ENCODE measurements around the gene R3HCC1L.
"Not testable (repeated sequence)": the region's sequence is repeated elsewhere in the genome, so short reads cannot be mapped to it uniquely, and the experiment has no call there.

The R3HCC1L gene

GRCh38 chr10:98182351-98182915, 48.0 kb downstream of the R3HCC1L start:
- DNase-seq: not testable (repeated sequence)

DNA sequence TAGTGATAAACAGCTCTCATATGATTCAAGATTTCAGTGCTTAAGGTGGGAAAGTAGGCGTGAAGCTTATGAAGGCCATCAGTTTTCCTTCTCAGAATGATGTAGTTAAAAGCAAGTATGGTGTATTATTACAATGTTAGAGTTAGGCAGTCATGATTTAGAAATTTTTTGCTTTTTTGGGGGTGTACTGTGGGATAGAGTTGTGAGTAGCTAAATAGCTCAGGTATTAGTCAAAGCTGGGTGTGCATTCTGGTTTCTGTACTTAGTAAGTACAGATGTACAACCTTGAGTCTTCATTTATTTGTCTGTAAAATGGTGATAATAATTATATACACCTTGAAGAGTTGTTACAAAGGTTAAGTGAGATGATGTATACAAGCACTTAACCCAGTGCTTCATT, 52.2 kb downstream of the R3HCC1L start:
- no peak for DNase-seq

DNA sequence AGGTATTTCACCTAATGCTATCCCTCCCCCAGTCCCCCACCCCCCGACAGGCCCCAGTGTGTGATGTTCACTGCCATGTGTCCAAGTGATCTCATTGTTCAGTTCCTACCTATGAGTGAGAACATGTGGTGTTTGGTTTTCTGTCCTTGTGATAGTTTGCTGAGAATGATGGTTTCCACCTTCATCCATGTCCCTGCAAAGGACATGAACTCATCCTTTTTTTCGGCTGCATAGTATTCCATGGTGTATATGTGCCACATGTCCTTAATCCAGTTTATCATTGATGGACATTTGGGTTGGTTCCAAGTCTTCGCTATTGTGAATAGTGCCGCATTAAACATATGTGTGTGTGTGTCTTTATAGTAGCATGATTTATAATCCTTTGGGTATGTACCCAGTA, 56.3 kb downstream of the R3HCC1L start:
- DNase-seq: not testable (repeated sequence)

- DNase-seq: no peak
Measured at GRCh38 chr10:98193037-98193436, 58.6 kb downstream of the R3HCC1L start.

GRCh38 chr10:98194633-98195032, 60.2 kb downstream of the R3HCC1L start:
- no peak for DNase-seq

GRCh38 chr10:98195120-98195519, 60.7 kb downstream of the R3HCC1L start:
- DNase-seq: no peak

- no peak for DNase-seq
Measured at GRCh38 chr10:98196985-98197384, 62.5 kb downstream of the R3HCC1L start.

- DNase-seq: no peak
Measured at GRCh38 chr10:98201760-98202159, 67.3 kb downstream of the R3HCC1L start.

GRCh38 chr10:98202378-98202777, 67.9 kb downstream of the R3HCC1L start:
- DNase-seq: no peak

- no peak for DNase-seq
Measured at GRCh38 chr10:98205351-98205750, 70.9 kb downstream of the R3HCC1L start.

DNA sequence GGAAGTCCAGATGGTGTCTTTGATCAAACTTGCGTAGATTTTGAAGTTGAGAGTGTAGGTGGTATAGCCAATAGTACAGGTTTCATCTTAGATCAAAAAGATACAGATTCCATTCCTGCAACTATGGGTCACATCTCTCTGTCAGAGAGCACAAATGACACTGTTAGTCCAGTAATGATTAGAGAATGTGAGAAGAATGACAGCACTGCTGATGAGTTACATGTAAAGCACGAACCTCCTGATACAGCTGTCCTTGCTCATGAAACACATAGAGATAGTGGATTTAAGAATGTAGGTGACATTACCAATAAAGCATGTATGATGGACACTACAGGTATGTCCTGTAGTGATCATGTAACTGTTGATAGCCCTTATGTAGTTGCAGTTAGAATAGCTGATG, 74.5 kb downstream of the R3HCC1L start:
- no peak for DNase-seq

DNA sequence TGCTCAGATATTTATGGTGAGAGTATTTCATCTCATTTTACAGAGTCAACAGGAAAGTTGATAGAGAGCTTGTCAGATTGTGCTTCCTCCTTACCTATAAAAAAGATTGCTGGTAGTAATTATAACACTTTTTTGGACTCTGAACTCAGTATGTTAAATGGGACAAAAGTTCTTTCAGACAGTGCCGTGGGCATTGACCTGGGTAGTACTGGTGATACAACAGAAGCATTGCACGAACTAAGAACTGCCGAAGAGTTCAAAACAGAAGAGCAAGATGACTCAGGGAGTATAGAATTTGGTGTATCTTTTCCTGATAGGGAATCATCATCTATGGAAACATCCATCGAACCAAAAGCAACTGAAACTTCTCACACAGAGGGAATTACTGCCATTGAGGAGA, 75.0 kb downstream of the R3HCC1L start:
- DNase-seq: no peak

DNA sequence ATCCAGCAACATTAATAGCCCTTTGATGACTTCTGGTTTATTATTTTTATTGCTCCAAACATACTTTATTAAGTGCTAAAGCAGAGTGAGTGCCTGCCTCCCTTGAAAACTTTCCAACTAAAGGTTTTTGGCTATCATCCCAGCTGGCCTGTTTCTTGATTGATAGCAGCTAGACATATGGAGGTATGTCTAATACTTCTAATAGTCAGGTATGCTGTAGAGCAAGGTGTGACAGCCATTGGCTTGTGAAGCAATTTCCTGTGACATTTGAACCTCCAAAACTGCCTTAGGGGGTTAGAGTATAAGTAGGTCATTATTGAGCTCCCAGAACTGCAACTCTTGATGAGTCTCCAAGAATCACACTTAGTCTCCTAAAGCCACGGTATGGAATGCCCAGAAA, 77.7 kb downstream of the R3HCC1L start:
- DNase-seq: no peak

GRCh38 chr10:98213740-98214139, 79.3 kb downstream of the R3HCC1L start:
- no peak for DNase-seq

DNA sequence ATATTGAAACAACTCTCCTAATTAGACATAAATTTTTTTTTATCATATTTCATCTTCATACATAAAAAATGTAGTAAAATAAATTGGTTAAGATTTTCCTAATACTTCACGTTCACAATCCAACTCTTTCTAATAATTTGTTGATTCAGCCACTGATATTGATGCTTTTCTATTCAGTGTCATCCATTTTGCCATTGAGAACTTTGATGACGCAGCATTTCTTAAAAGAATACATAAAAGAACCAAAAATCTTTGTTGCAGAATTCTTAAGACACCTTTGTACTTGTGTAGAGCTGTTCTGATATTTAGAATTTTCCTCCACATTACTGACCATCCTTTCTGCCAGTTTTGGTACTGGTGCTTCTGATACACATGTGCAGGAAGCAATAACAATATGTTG, 80.9 kb downstream of the R3HCC1L start:
- no peak for DNase-seq

DNA sequence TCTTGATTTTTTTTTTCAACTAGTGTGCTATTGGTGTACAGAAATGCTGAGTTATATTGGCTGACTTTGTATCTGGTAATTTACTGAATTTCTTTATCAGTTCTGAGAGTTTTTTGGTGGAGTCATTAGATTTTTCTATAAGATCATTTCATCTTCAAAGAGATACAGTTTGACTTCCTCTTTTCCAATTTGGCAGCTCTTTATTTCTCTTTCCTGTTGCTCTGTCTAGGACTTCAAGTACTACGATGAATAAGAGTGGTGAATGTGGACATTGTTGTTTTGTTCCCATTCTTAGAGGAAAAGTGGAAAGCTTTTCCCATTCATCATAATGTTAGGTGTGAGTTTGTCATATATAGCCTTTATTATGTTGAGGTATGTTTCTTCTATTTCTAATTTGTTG, 83.3 kb downstream of the R3HCC1L start:
- DNase-seq: no peak

DNA sequence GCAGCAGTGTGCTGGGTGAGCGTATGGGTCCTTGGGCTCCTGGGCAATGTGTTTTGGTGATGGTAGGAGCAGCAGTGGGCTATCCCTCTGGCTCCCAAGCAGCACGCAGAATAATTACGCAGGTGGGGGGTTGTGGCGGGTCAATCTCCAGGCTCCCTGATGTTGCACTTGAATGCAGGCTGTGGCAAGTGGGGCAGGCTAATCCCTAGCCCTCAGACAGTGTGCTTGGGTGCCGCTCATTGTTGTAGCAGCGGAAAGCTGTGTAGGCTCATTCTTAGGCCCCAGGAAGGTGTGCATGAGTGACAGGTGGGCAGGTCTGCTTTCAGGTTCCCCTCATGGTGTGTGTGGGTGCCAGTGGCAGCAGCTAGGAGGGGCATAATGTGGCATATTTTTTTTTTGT, 89.4 kb downstream of the R3HCC1L start:
- DNase-seq: no peak

GRCh38 chr10:98224509-98224908, 90.1 kb downstream of the R3HCC1L start:
- DNase-seq: no peak

- no peak for DNase-seq
Measured at GRCh38 chr10:98224996-98225395, 90.5 kb downstream of the R3HCC1L start.

DNA sequence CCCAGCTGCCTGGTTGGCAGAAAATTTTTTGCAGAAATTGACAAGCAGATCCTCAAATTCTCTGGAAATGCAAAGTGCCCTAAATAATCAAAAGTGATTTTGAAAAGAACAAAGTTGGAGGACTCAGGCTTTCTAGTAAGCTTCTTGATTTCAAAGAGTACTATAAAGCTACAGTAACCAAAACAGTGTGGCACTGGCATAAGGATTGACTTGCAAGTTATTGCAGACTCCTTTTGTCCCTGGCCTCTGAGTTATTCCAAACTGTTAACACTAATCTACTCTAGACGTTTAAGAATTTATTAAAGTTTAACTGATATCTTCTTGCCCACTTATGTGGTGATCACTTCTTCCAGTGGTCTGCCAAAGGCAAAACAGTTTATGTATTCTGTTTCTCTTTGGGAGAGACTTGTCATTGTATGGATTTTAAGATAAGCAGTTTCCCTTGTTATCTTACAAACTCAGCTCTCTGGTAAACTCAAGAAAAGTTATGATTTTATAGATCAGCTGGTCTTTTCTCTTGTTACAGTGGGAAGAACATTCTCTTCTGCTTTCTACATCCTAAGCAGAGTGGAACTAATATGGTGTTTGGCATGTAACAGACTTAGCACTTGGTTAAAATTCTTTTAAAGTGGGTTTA, 92.2 kb downstream of the R3HCC1L start:
- DNase-seq: no peak

GRCh38 chr10:98227713-98228112, 93.3 kb downstream of the R3HCC1L start:
- not testable (repeated sequence) for DNase-seq

DNA sequence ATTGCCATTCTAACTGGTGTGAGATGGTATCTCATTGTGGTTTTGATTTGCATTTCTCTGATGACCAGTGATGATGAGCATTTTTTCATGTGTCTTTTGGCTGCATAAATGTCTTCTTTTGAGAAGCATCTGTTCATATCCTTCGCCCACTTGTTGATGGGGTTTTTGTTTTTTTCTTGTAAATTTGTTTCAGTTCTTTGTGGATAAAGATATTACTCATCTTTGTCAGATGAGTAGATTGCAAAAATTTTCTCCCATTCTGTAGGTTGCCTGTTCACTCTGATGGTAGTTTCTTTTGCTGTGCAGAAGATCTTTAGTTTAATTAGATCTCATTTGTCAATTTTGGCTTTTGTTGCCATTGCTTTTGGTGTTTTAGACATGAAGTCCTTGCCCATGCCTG, 93.8 kb downstream of the R3HCC1L start:
- DNase-seq: not testable (repeated sequence)

DNA sequence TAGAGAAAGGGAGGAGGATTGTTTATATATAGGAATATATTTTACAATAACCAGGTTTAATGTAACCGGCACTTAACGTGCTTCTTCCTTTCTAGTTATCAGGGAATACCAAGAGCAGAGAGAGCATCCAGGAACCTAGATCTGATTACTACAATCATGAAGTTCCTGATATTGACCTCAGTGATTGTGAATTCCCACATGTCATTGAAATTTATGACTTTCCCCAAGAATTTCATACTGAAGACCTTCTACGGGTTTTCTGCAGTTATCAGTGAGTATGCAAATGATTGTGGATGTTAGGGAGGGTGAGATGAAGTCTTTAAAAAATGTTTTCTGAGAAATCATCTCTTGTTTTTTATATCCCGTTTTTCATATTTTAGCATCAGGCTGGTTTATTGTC, 97.0 kb downstream of the R3HCC1L start:
- no peak for DNase-seq

- no peak for DNase-seq
Measured at GRCh38 chr10:98235846-98236245, 101.4 kb downstream of the R3HCC1L start.

DNA sequence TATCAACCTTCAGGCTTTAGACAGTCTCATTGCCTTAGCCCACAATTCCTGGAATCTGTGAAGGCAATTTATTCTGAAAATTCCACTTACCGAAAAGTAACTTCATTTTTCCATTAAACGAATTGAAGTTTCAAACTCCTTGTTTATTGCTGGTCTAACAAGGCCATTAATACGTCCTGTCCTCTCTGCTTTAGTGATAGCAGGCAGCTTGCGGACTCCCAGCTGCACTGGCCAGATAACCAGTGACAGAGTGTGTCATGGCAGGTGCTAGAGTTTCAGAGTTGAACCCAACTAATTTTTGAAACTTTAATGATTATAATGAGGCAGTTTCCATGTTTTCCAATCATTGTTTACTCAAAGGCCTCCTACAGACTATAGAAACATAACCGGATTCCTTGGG, 102.4 kb downstream of the R3HCC1L start:
- DNase-seq: no peak

Data from NCI-H226 (cell line).